Heart left ventricle (tissue), 13 donors: ENCODE measurements around the gene SLC35G3.
"Not testable (repeated sequence)": the region's sequence is repeated elsewhere in the genome, so short reads cannot be mapped to it uniquely, and the experiment has no call there.

ENCODE experiments used
- CTCF ChIP-seq, 12 donors: fragments of 200-600 bp; sonication (generic) in 4 of 12; IDR thresholded peaks; one replicate each; pipeline versions ENCODE4 v1.5.0 to v1.8.0; 2018 to 2022; ENCODE audit warnings: antibody characterized with exemption in 12 of 12, mild to moderate bottlenecking in 5 of 12
- POLR2A ChIP-seq, 2 donors: fragments of 450-650 bp; IDR thresholded peaks; one replicate each; pipeline ENCODE4 v1.6.1; 2017; ENCODE audit warnings: antibody characterized with exemption in 2 of 2, mild to moderate bottlenecking in 2 of 2, moderate library complexity in 2 of 2
- donor health status: ischemic (EF 13 %, LVEDD 7.1; RV severe dilation, severe dysfunction).
- donor health status: DM: no; HTN: yes; CAD: no.
- donor health status: DM: no; HTN: no; CAD: no.
- donor health status: ischemic (EF 25% LVEDD 6.9; RV normal size, moderate dysfunction).
- donor health status: ischemic (EF 25% LVEDD 5.7; RV mildly dilated, moderate dysfunction).
- donor health status: ischemic (EF 35%, LVEDD 5.7; RV mildly dilated, moderate dysfunction).
- donor health status: nonischemic (EF 11% LVEDD 7.7; RV severe dilation, severe dysfunction).
- donor health status: DM: yes; HTN: yes; CAD: no.
- donor health status: PGD.
- donor health status: ischemic (EF 29% LVEDD 5.4; RV normal size, mild dysfunction).
- donor health status: nonischemic (EF 23%, LVEDD 6.1; RV moderate dilation, normal function).

- not testable (repeated sequence) for TF ChIP-seq CTCF, POLR2A (IDR thresholded peaks at IDR 0.05)
Observed at GRCh38 chr17:35151080-35151479, 43.1 kb downstream of the SLC35G3 start.
